Measurements from ENCODE around the gene HEATR3. TPM values are rescaled to one million over a fixed set of nuclear protein-coding genes. Genes with fewer than 3 reads are reported as not detected.

Gene HEATR3
- total and polyA plus RNA-seq, 2 donors (not counting 1 experiment from before 2014, with no cell fraction given): 18.0 to 21.0 TPM

- POLR2A ChIA-PET: interaction anchor here (0.7 kb wide), 1 partner anchor 53 kb away, joined by 3 read pairs; no protein-coding TSS in a partner anchor
- ATAC-seq (ENCODE audit: low read depth) (no peak), DNase-seq (no peak)
- Histone ChIP-seq H3K27me3 (replicated peaks in 1 of 4; ENCODE audit: control extremely low read depth in 1 of 4, control insufficient read depth in 3 of 4, insufficient read depth in 4 of 4, low read length in 3 of 4) (peaks cover 0 to 2% (median 0%) of the 10 kb centered on the region in 4 experiments), H3K27ac (ENCODE audit: low read length in 2 of 2) (no peak overlapping the region), H3K4me2 (replicated peaks; ENCODE audit: low read depth, low read length, poor library complexity, severe bottlenecking) (no peak overlapping the region), H2AFZ (ENCODE audit: insufficient read depth, low read depth, low read length, poor library complexity, severe bottlenecking) (no peak overlapping the region), H4K20me1 (ENCODE audit: control insufficient read depth, insufficient read depth, low read length, poor library complexity, severe bottlenecking) (no peaks in the 10 kb centered on the region), H3K36me3 (replicated peaks in 1 of 2; ENCODE audit: control extremely low read depth in 1 of 2, control insufficient read depth in 1 of 2, extremely low read depth in 1 of 2, insufficient read depth in 2 of 2, low read length in 1 of 2) (no peaks in the 10 kb centered on the region), H3K79me2 (ENCODE audit: control insufficient read depth, insufficient read depth, low read length) (peaks cover under 1% of the 10 kb centered on the region), H3K4me3 (ENCODE audit: control extremely low read depth in 1 of 5, extremely low read depth in 1 of 5, insufficient read depth in 1 of 5, low read depth in 2 of 5, low read length in 4 of 5) (no peak overlapping the region), H3K9me3 (ENCODE audit: control extremely low read depth in 1 of 3, control insufficient read depth in 2 of 3, insufficient read depth in 1 of 3, low read length in 2 of 3) (peaks cover 2 to 7% (median 3%) of the 10 kb centered on the region in 3 donors), H3K4me1 (ENCODE audit: control insufficient read depth in 2 of 2, insufficient read depth in 2 of 2, low read length in 2 of 2) (peaks cover 3 to 4% of the 10 kb centered on the region in 2 donors), H3K9ac (ENCODE audit: low read length) (no peak overlapping the region)
- H3K4me1 Mint-ChIP-seq: peaks cover 10% of the 10 kb centered on the region
- no peak overlapping the region for H3K27ac Mint-ChIP-seq
- TF ChIP-seq EZH2 (IDR thresholded peaks at IDR 0.05; ENCODE audit: borderline replicate concordance, insufficient read depth, low read depth, low read length, poor library complexity, severe bottlenecking): no peak
- TF ChIP-seq CTCF (IDR thresholded peaks at IDR 0.05): no peak
- CTCF ChIA-PET: interaction anchor here (1.2 kb wide), 1 partner anchor 149 kb away, joined by 3 read pairs; no protein-coding TSS in a partner anchor
- peaks cover 6% of the 10 kb centered on the region for H3K27me3 Mint-ChIP-seq
- no peaks in the 10 kb centered on the region for H3K9me3 Mint-ChIP-seq (ENCODE audit: insufficient read depth)
- intact Hi-C loops (cut with micrococcal nuclease): no loop called here
- H3K4me3 Mint-ChIP-seq: no peak overlapping the region
- WGBS (ENCODE audit: insufficient coverage): no CpG with 5 or more reads among the region's 1 CpG
Observed at GRCh38 chr16:50061326-50061725, 4.4 kb upstream of the HEATR3 start.

GRCh38 chr16:50065241-50065623 lies 538 bp upstream of the HEATR3 start:
- Histone ChIP-seq H2AFZ (ENCODE audit: insufficient read depth, low read depth, low read length, poor library complexity, severe bottlenecking) (peak overlapping the region; percentile 91), H3K4me1 (ENCODE audit: control insufficient read depth in 2 of 2, insufficient read depth in 2 of 2, low read length in 2 of 2) (peaks cover 17 to 20% of the 10 kb centered on the region in 2 donors), H3K79me2 (ENCODE audit: control insufficient read depth, insufficient read depth, low read length) (peaks cover 21% of the 10 kb centered on the region), H3K27me3 (replicated peaks in 1 of 4; ENCODE audit: control extremely low read depth in 1 of 4, control insufficient read depth in 3 of 4, insufficient read depth in 4 of 4, low read length in 3 of 4) (no peaks in the 10 kb centered on the region), H3K27ac (ENCODE audit: low read length in 2 of 2) (no peak overlapping the region), H3K9me3 (ENCODE audit: control extremely low read depth in 1 of 3, control insufficient read depth in 2 of 3, insufficient read depth in 1 of 3, low read length in 2 of 3) (no peaks in the 10 kb centered on the region), H3K36me3 (replicated peaks in 1 of 2; ENCODE audit: control extremely low read depth in 1 of 2, control insufficient read depth in 1 of 2, extremely low read depth in 1 of 2, insufficient read depth in 2 of 2, low read length in 1 of 2) (peaks cover 0 to 12% of the 10 kb centered on the region in 2 experiments), H3K9ac (ENCODE audit: low read length) (peak overlapping the region; percentile 45), H4K20me1 (ENCODE audit: control insufficient read depth, insufficient read depth, low read length, poor library complexity, severe bottlenecking) (peaks cover 6% of the 10 kb centered on the region), H3K4me3 (ENCODE audit: control extremely low read depth in 1 of 5, extremely low read depth in 1 of 5, insufficient read depth in 1 of 5, low read depth in 2 of 5, low read length in 4 of 5) (peak overlapping the region in 4 of 5 experiments; percentile 70 to 82 (median 78)), H3K4me2 (replicated peaks; ENCODE audit: low read depth, low read length, poor library complexity, severe bottlenecking) (peak overlapping the region; percentile 92)
- TF ChIP-seq CTCF (IDR thresholded peaks at IDR 0.05) (no peak), EZH2 (IDR thresholded peaks at IDR 0.05; ENCODE audit: borderline replicate concordance, insufficient read depth, low read depth, low read length, poor library complexity, severe bottlenecking) (no peak)
- H3K4me1 Mint-ChIP-seq: peaks cover 35% of the 10 kb centered on the region
- ATAC-seq (ENCODE audit: low read depth) (no peak), DNase-seq (no peak)
- H3K4me3 Mint-ChIP-seq: peak overlapping the region; percentile 89
- CTCF ChIA-PET: interaction anchor here (1.1 to 3.1 kb wide), 7 partner anchors 10 to 741 kb away, joined by 3 to 22 read pairs (median 4); partner anchors contain the start of gene CNEP1R1
- no CpG with 5 or more reads among the region's 8 CpGs for WGBS (ENCODE audit: insufficient coverage)
- peak overlapping the region; percentile 92 for H3K27ac Mint-ChIP-seq
- POLR2A ChIA-PET: interaction anchor here (1.0 to 1.3 kb wide), 2 partner anchors 40 to 87 kb away, joined by 6 to 7 read pairs; partner anchors contain the start of gene CNEP1R1
- no peaks in the 10 kb centered on the region for H3K27me3 Mint-ChIP-seq
- H3K9me3 Mint-ChIP-seq (ENCODE audit: insufficient read depth): no peaks in the 10 kb centered on the region
- intact Hi-C loops (cut with micrococcal nuclease): loop anchor here (1.0 to 5.0 kb wide), 5 partner anchors 41 to 677 kb away; partner anchors contain the start of genes CYLD and SNX20
